HG03280 (cell line): Measurements from ENCODE around the gene CLRN2.
"Not testable (repeated sequence)": the region's sequence is repeated elsewhere in the genome, so short reads cannot be mapped to it uniquely, and the experiment has no call there.

ENCODE experiments used
- ATAC-seq: cut with Tn5 transposase; IDR thresholded peaks from one replicate; pipeline ENCODE4 v1.9.1; 2021; ENCODE audit warnings: mild to moderate bottlenecking, moderate library complexity; ENCODE audit not compliant: unreplicated experiment

Gene CLRN2

DNA sequence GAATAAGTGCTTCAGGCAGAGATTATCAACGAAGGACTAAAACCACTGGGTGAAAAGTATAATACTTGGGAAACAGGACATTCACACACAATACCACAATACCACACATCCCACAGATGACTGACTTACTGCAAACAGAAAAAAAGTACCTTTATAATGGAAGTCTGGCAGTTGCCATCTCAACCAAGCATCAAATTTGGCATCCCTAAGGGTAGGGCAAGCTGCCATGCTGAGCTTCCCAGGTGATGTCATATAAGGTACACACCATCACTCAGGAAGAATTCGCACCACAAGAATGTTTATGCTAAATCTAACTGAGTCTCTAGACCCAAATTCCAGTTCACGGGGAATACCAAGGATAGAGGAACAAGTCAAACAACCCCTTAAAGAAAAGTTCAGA, 12.2 kb upstream of the CLRN2 start:
- no peak for ATAC-seq

GRCh38 chr4:17504081-17504480, 10.9 kb upstream of the CLRN2 start:
- no peak for ATAC-seq

DNA sequence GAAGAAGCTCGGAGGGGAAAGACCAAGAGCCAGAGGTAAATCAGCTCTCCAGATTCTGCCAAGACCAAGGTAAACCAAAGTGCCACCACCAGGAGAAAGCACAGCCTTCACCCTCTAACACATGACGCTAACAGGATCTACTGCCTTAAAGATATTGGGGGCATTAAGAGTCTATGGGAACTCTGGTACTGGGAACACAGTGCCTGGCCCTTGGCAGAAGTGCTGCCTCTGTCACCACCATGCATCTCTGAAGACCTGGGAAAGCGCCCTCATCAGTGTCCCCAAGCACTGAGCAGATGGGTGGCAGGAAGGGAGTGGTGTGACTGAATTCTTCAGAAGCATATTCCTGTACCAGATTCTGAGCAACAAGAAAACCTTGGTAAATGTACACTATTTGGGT, 4.4 kb upstream of the CLRN2 start:
- ATAC-seq: no peak

DNA sequence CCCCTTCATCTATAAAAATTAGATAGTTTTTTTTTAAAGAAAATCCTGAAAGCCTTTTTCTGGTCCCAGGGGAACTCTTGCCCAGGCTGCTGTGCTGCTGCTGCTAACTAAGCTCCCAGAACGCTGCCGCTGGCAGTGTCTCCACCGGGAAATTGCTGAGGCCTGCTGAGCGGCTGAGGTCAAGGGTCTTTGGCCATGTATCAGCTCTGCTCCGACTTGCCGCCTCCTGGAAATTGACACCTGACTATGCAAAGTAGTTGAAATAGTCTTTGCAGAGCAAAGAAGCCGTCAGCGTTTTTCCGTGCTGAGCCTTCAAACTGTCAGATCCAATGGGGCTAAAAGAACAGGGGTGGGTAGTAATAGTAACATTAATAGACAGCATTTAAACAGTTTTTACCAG, 3.9 kb upstream of the CLRN2 start:
- ATAC-seq: no peak

DNA sequence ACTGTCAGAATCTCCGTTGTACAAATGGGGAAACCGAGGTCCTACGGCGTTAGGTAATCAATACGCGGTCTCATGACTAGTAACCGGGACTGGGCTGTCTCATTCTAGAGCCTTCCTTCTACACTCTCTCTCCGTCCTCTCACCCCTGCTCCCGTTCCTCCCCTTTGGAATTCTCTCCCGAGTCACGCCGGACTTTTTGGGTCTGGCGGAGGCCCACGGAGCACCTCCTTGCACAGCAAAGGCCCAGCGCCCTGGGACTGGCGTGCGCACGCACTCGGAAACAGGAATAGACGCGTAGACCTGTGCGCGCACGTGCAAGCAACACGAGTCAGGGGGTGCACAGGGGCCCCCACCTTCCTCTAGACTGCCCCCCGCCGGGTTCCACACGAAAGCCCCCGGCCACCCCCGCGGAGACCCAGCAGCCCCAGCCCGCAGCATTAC, 3.4 kb upstream of the CLRN2 start:
- ATAC-seq: peak; percentile 56

- peak; percentile 94 for ATAC-seq
Measured at GRCh38 chr4:17511950-17512795, 2.8 kb upstream of the CLRN2 start, which contains the start of gene QDPR. TSS of gene QDPR (minus strand) at chr4:17512090. CDS start at chr4:17512054, 36 bp downstream.

GRCh38 chr4:17512973-17513665, 1.8 kb upstream of the CLRN2 start:
- no peak for ATAC-seq

DNA sequence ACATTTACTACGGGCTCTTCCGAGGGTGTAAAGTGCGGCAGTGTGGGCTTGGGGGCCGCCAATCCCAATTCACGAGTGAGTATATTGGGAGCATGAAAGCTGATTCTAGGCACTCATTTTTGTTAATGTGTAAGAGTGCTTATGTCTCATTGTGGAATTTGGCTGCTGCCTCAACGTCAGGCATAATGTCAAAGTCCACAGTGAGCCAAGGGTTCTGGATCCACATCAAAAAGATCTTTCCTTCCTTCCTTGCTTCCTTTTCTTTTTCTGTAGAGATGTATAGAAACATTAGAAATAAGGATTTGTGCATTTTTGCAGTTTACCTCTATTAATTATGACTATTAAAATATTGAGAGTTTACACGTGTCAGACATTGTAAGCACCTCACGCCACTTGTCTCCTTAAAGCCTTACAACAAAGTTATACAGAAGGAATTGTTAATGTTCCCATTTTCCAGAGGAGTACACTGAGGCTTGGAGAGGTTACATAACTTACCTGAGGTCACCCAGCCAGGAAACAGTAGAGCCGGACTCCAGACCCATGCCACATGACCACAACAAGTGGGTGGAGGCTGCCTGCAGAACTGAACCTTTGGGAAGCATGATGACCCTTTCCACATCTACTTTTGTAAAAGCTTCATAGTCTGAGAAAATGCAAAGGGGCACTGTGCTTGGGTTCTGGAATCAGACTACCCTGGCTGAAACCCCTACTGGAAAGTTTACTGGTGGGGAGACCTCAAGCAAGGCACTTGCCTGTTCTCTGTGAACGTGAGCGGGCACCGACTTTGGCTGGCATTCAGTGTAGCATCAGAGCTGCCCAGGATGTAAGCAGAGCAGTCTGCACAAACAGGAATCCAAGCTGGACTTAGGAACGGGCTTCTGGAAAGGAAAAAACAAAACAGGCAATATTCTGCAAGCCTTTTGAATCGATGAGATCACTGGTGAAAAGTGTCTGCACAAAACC, 761 bp downstream of the CLRN2 start:
- no peak for ATAC-seq

- ATAC-seq: no peak
Measured at GRCh38 chr4:17516980-17517379, 2.0 kb downstream of the CLRN2 start.

DNA sequence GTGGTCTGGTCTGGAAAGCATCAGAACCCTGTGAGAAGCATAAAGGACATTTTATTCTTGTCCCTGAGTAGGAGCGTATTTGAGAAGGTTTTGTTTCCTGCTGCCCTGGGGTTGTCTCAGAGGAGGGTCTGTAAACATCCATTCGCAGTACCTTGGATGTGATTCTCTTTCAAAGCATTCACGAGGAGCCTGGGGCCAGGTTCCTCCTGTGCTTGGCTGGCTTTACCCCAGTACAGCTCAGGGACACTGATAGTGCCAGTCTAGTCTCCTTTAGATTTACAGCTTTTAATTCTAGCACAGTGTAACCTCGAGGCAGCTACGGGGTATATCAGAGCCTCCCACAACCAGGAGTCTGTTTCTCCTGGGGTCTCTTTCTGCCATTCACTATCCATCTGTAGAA, 2.7 kb downstream of the CLRN2 start:
- ATAC-seq: no peak

DNA sequence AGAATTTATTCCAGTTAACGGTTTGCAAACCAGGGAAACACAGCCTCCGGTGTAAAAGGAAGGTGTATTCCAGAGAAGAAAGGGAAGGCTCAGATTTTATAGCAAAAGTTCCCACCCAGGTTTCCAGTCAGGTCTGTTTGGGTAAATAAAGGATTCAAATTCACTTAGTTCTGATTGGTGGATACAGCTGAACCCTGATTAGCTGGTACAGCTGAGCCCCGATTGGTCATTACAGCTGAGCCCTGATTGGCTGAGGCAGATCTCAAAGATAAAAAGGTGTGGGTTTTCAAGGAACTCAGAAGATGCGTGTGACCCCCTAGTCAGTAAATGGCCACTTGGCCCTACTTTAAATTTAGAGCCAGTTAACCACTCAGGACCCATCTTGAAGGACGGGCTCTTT, 6.6 kb downstream of the CLRN2 start:
- no peak for ATAC-seq

DNA sequence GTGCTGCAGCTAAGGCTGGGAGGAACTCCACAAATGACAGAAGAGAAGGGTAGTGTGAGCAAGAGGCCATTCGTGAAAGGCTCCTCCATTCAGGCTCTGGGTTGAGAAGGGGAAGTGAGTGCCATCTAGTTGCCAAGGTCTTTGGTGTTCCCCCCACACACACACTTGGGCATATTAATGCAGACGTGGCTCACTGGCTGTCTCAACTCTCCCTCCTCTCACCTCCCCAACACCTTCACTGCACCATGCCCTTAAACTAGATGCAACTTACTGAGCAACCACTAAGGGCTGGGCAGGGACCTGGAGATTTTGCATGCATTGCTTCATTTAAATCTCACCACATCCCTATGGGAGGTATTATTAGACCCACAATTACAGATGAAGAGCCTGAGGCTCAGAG, 8.7 kb downstream of the CLRN2 start:
- no peak for ATAC-seq

- ATAC-seq: no peak
Measured at GRCh38 chr4:17526695-17527477, 11.9 kb downstream of the CLRN2 start.

DNA sequence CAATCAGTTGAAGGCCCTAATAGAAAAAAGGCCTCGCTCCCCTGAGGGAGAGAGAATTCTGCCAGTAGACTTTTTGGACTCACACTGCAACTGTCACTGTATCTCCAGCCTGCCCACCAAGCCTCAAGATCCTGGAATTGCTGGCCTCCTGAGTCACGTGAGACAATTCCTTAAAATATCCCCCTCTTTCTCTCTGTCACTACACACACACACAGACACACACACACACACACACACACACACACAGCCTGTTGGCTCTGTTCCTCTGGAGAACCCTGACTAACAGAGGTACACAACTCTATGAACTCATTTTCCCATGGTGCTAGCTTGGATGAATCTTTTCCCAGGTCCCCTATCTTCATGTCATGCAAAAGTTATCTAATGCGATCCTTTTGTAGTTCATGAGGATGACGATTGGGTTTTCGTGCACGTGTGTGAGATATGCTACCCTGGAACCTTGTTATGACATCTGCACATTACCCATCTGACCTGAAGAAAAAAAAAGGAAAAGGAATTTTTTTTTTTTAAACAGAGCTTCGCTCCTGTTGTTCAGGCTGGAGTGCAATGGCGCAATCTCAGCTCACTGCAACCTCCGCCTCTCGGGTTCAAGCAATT, 13.7 kb downstream of the CLRN2 start:
- ATAC-seq: no peak

- ATAC-seq: no peak
Measured at GRCh38 chr4:17531538-17532285, 16.7 kb downstream of the CLRN2 start.

GRCh38 chr4:17534705-17535104, 19.7 kb downstream of the CLRN2 start:
- ATAC-seq: no peak

DNA sequence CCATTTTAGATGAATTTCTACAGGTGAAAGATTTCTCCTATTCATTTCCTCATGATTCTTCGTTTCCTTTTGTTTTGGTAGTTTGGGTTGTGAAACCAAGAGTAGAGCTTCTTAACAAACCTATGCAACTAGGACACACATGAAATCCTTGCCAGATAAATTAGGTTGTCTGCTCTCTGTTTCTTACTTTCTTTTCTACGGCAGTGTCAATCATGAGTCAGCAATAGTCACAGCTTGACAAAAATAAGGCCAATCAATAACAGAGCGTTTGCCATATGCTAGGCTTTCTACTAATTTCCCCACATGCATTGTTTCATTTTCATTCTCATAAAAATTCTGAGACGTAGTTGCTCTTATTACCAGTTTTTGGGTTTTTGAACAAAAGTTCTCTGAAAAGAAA, 20.3 kb downstream of the CLRN2 start:
- no peak for ATAC-seq

GRCh38 chr4:17535906-17536305, 20.9 kb downstream of the CLRN2 start:
- ATAC-seq: no peak

DNA sequence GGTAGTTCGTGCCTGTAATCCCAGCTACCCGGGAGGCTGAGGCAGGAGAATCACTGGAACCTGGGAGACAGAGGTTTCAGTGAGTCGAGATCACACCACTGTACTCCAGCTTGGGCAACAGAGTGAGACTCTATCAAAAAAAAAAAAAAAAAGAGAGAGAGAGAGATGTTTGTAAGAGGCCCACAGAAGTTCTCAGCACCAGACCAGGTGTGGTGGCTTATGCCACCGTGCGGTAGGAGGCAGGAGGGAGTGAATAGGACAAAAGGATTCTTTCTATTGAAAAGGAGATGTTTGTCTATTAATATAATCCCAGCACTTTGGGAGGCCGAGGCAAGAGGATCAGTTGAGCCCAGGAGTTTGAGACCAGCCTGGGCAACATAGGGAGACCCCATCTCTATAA, 22.1 kb downstream of the CLRN2 start:
- ATAC-seq: not testable (repeated sequence)
